ENCODE measurements around the gene SORT1. TPM values are rescaled to one million over a fixed set of nuclear protein-coding genes. Genes with fewer than 3 reads are reported as not detected.

SORT1 gene
- total RNA-seq, 4 donors from 2014 or later = 145 to 199 (median 189) TPM

- TF ChIP-seq POLR2A (IDR thresholded peaks at IDR 0.05) = no peak
- no peak for TF ChIP-seq EP300 (IDR thresholded peaks at IDR 0.05)
- TF ChIP-seq, protein P1, sequence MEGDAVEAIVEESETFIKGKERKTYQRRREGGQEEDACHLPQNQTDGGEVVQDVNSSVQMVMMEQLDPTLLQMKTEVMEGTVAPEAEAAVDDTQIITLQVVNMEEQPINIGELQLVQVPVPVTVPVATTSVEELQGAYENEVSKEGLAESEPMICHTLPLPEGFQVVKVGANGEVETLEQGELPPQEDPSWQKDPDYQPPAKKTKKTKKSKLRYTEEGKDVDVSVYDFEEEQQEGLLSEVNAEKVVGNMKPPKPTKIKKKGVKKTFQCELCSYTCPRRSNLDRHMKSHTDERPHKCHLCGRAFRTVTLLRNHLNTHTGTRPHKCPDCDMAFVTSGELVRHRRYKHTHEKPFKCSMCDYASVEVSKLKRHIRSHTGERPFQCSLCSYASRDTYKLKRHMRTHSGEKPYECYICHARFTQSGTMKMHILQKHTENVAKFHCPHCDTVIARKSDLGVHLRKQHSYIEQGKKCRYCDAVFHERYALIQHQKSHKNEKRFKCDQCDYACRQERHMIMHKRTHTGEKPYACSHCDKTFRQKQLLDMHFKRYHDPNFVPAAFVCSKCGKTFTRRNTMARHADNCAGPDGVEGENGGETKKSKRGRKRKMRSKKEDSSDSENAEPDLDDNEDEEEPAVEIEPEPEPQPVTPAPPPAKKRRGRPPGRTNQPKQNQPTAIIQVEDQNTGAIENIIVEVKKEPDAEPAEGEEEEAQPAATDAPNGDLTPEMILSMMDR (IDR thresholded peaks at IDR 0.05) = no peak
- no peaks in the 10 kb centered on the region for H3K9me3 ChIP-seq
- DNase-seq (ENCODE audit: low spot score in 2 of 2) = no peak
- H3K36me3 ChIP-seq = peaks cover 0 to 29% (median 13%) of the 10 kb centered on the region in 3 donors
- 93 to 94% methylated on average over 3 of the region's 3 CpGs for WGBS, 2 donors
- no peak overlapping the region for H3K4me3 ChIP-seq
- H3K27ac ChIP-seq = peak overlapping the region in 2 of 4 donors; percentile 86 to 90
- H3K27me3 ChIP-seq = no peaks in the 10 kb centered on the region
- H3K4me1 ChIP-seq = peaks cover 0 to 34% (median 22%) of the 10 kb centered on the region in 4 donors
These were observed 2.4 kb upstream of the SORT1 start for GRCh38 chr1:109400035-109400655.

DNA sequence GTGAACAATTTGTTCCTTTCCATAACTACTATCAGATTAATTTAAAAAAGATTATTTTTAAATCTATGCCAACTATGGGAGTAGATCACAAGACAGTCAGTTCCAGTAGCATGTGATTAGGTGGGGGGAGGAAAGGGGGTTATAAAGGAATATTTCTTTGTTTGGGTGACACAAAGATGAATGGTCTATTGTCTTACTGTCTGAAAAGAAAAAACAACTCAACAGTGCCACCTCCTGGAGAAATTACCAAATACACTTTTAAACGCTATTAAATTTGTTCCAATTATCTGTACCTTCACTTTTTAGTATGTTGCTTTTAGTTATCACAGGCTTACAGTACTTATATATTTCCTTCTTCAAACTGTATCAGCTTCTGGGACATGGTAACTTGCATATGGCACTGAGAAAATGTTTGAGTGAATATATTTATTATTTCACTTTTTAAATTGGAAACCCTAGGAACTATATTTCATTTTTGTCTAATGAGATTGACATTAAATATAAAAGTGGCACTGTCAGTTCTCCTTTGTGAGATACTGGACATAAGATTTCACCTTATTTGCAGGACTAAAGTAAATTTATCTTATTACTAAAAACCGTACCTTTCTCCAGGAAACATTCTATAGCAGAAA lies 1.7 kb upstream of the SORT1 start:
- 35 to 36% methylated on average over 2 of the region's 2 CpGs for WGBS, 2 donors
- H3K36me3 ChIP-seq = peaks cover 0 to 28% (median 13%) of the 10 kb centered on the region in 3 donors
- H3K9me3 ChIP-seq = no peaks in the 10 kb centered on the region
- peak in 1 of 2 donors; percentile 73 for DNase-seq (ENCODE audit: low spot score in 2 of 2)
- H3K27ac ChIP-seq = peak overlapping the region; percentile 77 to 90 (median 84)
- TF ChIP-seq EP300 (IDR thresholded peaks at IDR 0.05) (peak; percentile 49 to 56), POLR2A (IDR thresholded peaks at IDR 0.05) (no peak)
- TF ChIP-seq, protein P1 (IDR thresholded peaks at IDR 0.05) = peak; percentile 44 to 89 (median 54)
- no peaks in the 10 kb centered on the region for H3K27me3 ChIP-seq
- H3K4me1 ChIP-seq = peaks cover 0 to 41% (median 26%) of the 10 kb centered on the region in 4 donors
- no peak overlapping the region for H3K4me3 ChIP-seq

DNA sequence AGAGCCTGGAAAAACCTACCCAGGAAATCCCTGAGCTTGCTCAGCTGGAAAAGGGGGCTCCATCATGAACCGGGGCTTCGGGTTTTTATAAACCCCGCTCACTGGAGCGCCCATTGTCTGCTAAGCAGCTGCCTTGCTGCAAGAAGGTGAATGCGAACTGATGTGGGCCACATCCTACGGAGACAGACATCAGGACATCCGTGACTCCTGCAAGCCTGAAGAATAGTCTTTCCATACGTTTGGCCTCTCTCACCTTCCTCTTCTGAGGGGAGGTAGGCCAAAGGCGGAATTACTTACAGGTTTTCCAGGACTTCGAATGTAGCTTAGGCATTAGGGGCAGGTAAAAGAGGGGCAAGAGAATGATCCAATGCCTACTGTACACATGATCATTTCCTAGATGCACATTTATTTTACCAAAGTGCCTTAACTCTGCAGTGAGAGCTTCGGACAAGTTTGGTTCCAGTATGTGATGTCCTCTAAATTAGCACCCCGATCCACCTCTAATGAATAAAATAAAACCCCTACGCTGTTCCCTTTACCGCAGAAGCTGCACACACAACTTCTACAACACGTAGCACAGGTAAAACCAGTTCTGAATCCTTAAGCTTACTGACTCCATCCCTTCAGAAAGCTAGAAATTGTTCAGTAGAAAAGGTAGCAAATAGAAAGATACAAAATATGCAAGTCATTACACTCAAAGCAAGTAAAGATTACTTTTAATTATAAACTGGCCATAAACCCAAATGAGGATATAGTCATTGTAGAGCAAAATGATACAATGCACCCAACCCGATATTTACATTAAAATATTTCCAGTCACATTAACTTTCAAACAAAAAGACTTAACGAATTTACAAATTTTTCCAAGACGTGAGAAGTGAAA lies 866 bp upstream of the SORT1 start:
- Histone ChIP-seq H3K27ac (peak overlapping the region; percentile 77 to 90 (median 84)), H3K4me1 (peaks cover 0 to 50% (median 33%) of the 10 kb centered on the region in 4 donors), H3K27me3 (no peaks in the 10 kb centered on the region), H3K36me3 (peaks cover 0 to 22% (median 13%) of the 10 kb centered on the region in 3 donors), H3K4me3 (peak overlapping the region; percentile 43 to 81 (median 64)), H3K9me3 (no peaks in the 10 kb centered on the region)
- no peak for DNase-seq (ENCODE audit: low spot score in 2 of 2)
- WGBS, 2 donors = 36 to 37% methylated on average over 18 of the region's 18 CpGs
- TF ChIP-seq POLR2A (IDR thresholded peaks at IDR 0.05) (no peak), EP300 (IDR thresholded peaks at IDR 0.05) (no peak)
- TF ChIP-seq, protein P1 (IDR thresholded peaks at IDR 0.05) = no peak

DNA sequence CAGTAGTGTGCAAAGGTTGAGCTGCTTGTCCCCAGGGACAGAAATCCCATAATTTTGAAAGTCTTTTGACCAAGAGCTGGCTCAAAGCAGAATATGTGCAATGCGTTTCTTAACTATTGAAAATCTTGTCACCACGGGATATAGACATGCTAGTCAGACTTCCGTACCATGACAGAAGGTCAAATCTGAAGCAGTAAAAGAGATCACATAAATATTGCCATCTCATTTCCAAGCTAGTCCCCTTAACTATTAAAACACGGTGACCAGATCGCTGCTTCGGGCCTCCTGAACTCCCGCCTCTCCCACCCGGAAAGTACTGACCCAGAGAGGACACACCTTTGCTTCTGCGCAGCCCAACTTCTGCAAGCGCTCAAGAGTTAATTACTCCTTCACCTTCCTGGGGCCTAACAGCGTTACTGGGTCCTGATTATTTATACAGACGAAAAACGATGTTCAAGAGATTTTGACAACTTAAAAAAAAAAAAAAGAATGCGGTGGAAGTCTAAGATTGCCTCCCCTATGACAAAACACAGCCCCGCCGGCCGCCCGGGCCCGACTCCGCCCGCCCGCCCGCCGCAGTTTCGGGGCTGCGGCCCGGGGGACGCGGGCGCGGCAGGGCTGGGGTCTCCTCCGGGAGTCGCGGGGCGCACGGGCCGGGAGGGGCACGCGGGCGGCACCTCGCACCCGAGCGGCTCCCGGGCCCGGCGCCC lies 692 bp downstream of the SORT1 start:
- DNase-seq (ENCODE audit: low spot score in 2 of 2) = no peak
- peak overlapping the region; percentile 77 to 93 (median 86) for H3K27ac ChIP-seq
- H3K4me1 ChIP-seq = peaks cover 0 to 64% (median 43%) of the 10 kb centered on the region in 4 donors
- no peaks in the 10 kb centered on the region for H3K27me3 ChIP-seq
- TF ChIP-seq EP300 (IDR thresholded peaks at IDR 0.05) (peak in 1 of 2 donors; percentile 5), POLR2A (IDR thresholded peaks at IDR 0.05) (no peak)
- H3K36me3 ChIP-seq = peaks cover 0 to 15% (median 5%) of the 10 kb centered on the region in 3 donors
- WGBS, 2 donors = 3 to 5% methylated on average over 17 to 24 of the region's 46 CpGs
- peak overlapping the region; percentile 43 to 81 (median 51) for H3K4me3 ChIP-seq
- no peaks in the 10 kb centered on the region for H3K9me3 ChIP-seq

- peaks cover 0 to 9% (median 3%) of the 10 kb centered on the region in 3 donors for H3K36me3 ChIP-seq
- H3K4me3 ChIP-seq = peak overlapping the region; percentile 43 to 81 (median 51)
- no peak for DNase-seq (ENCODE audit: low spot score in 2 of 2)
- H3K9me3 ChIP-seq = no peaks in the 10 kb centered on the region
- H3K4me1 ChIP-seq = peaks cover 0 to 70% (median 48%) of the 10 kb centered on the region in 4 donors
- H3K27ac ChIP-seq = peak overlapping the region; percentile 77 to 93 (median 86)
- TF ChIP-seq EP300 (IDR thresholded peaks at IDR 0.05) (no peak), POLR2A (IDR thresholded peaks at IDR 0.05) (peak in 1 of 2 donors; percentile 11)
- 18 to 31% methylated on average over 2 of the region's 2 CpGs for WGBS, 2 donors
- no peaks in the 10 kb centered on the region for H3K27me3 ChIP-seq
These were observed 1.2 kb downstream of the SORT1 start for GRCh38 chr1:109396513-109396839.
